GM19452 (cell line): Measurements from ENCODE around the gene OSGEP.
"Not testable (repeated sequence)": the region's sequence is repeated elsewhere in the genome, so short reads cannot be mapped to it uniquely, and the experiment has no call there.

Experiments
- ATAC-seq: cut with Tn5 transposase; IDR thresholded peaks from one replicate; pipeline ENCODE4 v1.9.1; 2021; ENCODE audit not compliant: unreplicated experiment

Gene OSGEP

DNA sequence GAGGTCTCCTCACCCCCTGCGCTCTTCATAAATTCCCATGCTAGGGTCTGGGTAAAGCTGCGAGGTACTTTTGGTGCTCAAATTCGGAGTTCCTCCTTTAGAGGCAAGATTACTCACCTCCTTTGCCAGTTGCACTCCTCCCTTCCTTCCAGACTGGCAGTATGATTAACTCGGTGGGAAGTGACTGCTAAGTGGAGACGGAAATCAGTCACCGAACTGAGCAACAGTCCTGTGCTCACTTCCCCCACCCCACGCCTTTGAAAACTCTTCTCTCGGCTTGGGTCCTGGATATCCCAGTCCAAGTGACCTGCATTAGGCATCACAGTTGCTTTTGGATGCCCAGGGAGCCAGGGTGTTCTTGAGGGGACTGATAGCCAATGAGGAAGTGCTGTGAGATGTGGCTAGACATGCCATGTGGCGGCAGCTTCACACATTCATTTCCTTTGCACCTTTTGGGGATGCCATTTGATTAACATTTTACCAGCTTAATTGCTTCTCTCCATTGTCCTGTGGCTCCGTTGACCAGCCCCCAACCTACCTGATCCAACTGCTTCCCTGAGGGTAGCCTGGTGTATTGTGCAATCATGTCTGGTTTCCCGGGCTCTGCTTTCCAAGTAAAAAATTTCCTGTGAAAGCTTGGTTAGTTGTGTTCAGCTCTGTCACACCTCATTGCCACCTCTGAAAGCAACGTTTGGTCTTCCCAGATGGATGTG, 15.4 kb upstream of the OSGEP start:
- ATAC-seq, result peak; percentile 36

GRCh38 chr14:20469242-20469889, 14.8 kb upstream of the OSGEP start, which contains the start of gene PNP:
TSS of gene PNP (plus strand) at chr14:20469406. CDS start at chr14:20469525, 119 bp downstream.
- peak; percentile 89 for ATAC-seq

- ATAC-seq, result peak; percentile 12
Observed at GRCh38 chr14:20468764-20469241, 14.2 kb upstream of the OSGEP start.

DNA sequence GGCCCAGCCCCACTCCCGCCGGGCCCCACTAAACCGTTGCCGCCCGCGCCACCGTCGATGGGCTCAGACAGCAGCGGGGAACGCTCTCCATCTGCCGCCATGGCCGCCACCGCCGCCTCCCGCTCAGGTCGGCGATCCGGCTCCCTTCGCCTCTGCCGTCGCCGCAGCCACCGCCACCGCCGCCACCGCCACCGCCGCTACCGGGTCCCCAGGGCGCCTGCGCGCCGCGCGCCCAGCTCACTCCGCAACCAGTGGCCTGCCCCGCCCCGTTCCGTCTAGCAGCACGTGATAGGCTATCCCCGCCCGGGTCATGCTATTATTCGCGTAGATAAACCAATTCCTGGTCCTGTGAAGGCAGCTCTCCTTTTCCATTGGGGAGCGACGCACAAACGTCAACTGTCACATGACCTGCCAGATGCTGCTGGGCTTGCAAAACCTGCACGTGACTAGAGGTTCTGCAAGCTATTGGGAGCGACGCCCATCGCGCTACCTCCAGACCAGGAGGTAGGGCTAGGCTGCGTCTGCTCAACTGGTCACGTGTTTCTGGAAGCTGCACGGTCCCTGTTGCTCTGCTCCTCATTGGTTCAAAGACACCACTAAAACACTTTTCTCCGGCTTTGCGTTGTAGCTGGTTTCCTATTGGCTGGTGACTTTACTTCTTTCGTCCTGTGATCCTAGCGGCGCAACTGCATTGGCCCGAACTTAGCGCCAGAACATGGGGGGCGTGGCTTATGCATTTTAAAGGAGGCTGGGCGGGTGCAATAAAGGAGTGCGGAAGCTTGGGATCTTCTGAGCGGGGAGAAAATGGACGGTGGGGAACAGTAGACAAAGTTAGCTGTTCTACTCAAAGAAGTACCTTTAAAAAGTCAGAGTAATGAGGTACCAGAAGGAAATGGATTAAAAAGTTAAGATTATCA, 6.9 kb upstream of the OSGEP start, which contains the start of gene PIP4P1:
Gene PIP4P1 (minus strand): TSS at position 210 of the 917 bp plus-strand sequence. CDS start 109 bp downstream, at position 101.
- peak; percentile 95 for ATAC-seq

- no peak for ATAC-seq
Observed at GRCh38 chr14:20460458-20461224, 6.0 kb upstream of the OSGEP start.

GRCh38 chr14:20458031-20458789, 3.6 kb upstream of the OSGEP start:
- no peak for ATAC-seq

- ATAC-seq, result no peak
Observed at GRCh38 chr14:20456971-20457370, 2.4 kb upstream of the OSGEP start.

GRCh38 chr14:20455355-20456300, 1.0 kb upstream of the OSGEP start:
- ATAC-seq, result peak; percentile 48

GRCh38 chr14:20452831-20453230, 1.8 kb downstream of the OSGEP start:
- ATAC-seq, result not testable (repeated sequence)

DNA sequence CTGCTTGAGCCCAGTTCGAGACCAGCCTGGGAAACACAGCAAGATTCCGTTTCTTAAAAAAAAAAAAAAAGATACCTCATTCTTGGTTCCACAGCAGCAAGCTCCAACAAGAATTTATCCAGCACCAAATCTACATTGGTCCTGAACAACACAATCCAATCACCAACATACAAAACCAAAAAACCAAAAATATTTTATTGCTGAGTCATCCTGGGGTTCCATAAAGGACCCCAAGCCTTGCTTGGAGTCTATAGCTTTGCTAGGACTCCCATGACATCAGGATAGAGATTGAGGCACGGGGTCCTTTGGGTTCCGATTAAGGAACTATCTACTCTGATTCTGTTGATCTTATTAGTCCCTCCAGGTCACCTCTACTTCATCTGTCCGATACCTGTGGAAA, 7.7 kb downstream of the OSGEP start:
- no peak for ATAC-seq

- ATAC-seq, result not testable (repeated sequence)
Observed at GRCh38 chr14:20443650-20444049, 11.0 kb downstream of the OSGEP start.

DNA sequence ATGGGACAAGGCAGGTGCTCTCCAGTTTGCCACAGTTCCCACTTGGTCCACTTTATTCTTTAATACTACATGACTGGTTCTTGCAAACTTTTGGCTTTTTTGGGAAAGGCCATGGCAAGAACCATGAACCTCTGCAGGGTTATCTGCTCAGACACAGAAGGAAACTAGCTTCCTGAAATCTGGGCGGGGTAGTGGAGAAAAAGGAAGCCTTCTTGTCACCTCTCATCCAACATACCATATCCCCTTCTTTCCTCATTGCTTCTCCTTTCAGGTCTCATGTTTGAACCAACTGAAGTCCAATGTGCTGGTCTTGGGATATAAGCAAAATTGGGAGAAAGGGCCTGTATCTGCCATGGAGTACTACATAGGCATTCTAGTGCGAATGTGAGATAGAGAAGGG, 13.2 kb downstream of the OSGEP start:
- no peak for ATAC-seq

DNA sequence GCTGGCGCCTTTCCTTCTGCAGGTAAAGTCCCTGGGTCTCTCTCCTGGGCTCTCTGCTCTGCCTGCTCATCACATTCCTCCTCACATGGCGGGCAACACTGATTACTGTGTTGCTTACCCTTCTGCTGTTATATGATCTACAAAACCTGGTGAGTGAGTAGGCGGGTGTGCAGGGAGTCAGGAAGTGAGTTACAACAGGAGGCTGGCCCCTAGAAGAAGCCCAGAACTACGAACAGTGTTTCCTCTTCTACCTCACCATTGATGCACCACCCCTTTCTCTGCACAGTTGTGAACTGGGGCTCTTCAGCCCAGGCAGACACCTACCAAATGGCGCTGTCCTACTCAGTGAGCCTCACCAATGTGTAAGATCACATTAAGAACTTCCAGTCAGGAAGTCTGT, 13.7 kb downstream of the OSGEP start:
- ATAC-seq, result no peak

DNA sequence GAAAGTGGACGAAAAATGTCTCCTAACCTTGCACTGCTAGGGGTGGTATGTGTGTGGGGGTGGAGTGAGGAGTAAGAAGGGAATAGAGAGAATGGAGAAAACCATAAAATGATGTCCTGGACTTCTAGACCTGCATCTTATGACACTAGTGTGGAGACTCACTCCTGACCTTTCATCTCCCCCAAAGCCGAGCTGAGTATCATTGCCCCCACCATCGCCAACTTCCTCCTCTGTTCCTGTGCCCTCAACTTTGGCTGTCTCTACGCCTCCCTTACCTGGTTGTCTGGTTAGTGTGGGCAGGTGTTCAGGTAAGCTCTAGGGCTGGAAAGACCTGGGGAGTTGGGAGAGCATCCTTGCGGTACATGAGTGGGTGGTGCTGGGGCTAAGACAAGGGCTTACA, 14.1 kb downstream of the OSGEP start:
- ATAC-seq, result no peak

- no peak for ATAC-seq
Observed at GRCh38 chr14:20438664-20439063, 15.9 kb downstream of the OSGEP start.

GRCh38 chr14:20436363-20436755, 18.3 kb downstream of the OSGEP start:
- ATAC-seq, result no peak

DNA sequence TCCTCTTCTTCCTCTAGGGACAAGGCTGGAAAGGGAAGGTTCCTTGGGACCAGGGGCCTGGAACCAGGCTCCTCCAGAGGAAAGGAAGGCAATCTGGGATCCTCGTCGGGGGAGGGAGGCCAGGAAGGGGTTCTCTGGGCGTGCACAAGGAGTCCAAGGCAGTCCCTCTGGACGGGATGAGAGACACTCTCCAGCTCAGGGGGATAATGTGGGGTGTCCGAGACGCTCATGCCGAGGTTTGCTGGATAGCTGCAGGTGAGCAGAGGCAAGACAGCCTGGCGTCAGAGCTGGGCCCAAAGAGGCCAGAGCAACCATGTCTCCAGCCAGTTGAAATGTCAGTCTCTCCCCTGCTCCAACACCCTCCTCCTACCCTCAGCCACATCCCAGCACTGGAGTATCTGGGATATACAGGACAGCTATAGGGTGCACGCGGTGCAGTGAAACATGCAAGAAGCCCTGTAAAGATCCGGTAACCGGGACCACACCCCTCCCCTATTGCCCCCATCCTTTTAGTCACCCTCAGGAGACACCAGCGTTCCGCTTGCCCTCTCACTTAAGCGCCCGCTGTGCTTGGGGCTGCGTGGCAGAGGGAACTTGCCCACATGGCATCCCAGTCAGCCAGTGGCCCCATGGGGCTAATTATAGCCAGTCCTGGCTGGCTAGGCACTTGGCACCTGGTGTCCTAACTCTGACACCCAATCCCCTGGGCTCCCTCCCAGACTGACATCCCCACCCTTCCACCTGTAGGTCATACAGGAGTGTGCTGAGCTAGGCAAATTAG, 18.8 kb downstream of the OSGEP start, which contains the start of gene KLHL33:
Gene KLHL33 (minus strand): TSS at position 585 of the 781 bp plus-strand sequence. CDS start 355 bp downstream, at position 230.
- ATAC-seq, result no peak
